ENCODE measurements around the gene TAS2R1. TPM values are rescaled to one million over a fixed set of nuclear protein-coding genes. Genes with fewer than 3 reads are reported as not detected.

The TAS2R1 gene
- total RNA-seq, 1 experiment from 2014 or later = not detected

- no peak for DNase-seq (ENCODE audit: unreplicated experiment)
- ChIA-PET POLR2A (no interaction called here), CTCF (no interaction called here)
- intact Hi-C loops (cut with micrococcal nuclease) = no loop called here
- Mint-ChIP-seq H3K4me3 (ENCODE audit: unreplicated experiment) (no peak overlapping the region), H3K27me3 (ENCODE audit: insufficient read depth, unreplicated experiment) (peaks cover 11% of the 10 kb centered on the region), H3K36me3 (ENCODE audit: insufficient read depth, unreplicated experiment) (no peaks in the 10 kb centered on the region), H3K9me3 (ENCODE audit: unreplicated experiment) (no peaks in the 10 kb centered on the region), H3K27ac (ENCODE audit: low read depth, unreplicated experiment) (no peak overlapping the region), H3K4me1 (ENCODE audit: insufficient read depth, unreplicated experiment) (no peaks in the 10 kb centered on the region)
- BruUV-seq (replicated peaks) = no TSS peak
- no peak for TF ChIP-seq CTCF (IDR thresholded peaks at IDR 0.05; ENCODE audit: unreplicated experiment)
Measured at GRCh38 chr5:9661316-9662015, 31.3 kb upstream of the TAS2R1 start.

DNA sequence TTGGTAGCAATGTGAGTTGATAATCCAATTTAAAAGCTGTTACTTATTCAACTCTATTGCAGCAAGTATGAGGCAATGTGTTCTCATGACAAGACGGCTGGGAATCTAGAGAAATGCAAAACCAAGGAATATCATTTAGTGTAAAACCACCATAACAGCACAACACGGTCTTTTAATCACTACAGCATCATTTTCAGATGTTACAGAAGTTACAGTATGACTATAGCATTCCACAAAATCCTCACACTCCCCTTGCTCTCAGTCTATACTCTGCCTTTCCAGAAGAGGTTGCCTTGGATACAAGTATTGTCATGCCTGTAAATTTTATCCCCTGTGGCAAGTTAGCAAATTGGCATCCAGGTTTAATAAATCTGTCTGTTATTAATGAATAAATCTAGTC, 28.6 kb upstream of the TAS2R1 start:
- ChIA-PET POLR2A (no interaction called here), CTCF (interaction anchor here (0.5 to 0.7 kb wide), 2 partner anchors 192 to 776 kb away, joined by 3 read pairs; no protein-coding TSS in a partner anchor)
- no peak overlapping the region for H3K27ac Mint-ChIP-seq (ENCODE audit: low read depth, unreplicated experiment)
- no peak for DNase-seq (ENCODE audit: unreplicated experiment)
- intact Hi-C loops (cut with micrococcal nuclease) = no loop called here
- no TSS peak for BruUV-seq (replicated peaks)
- H3K27me3 Mint-ChIP-seq (ENCODE audit: insufficient read depth, unreplicated experiment) = peaks cover 2% of the 10 kb centered on the region
- H3K9me3 Mint-ChIP-seq (ENCODE audit: unreplicated experiment) = no peaks in the 10 kb centered on the region
- no peak for TF ChIP-seq CTCF (IDR thresholded peaks at IDR 0.05; ENCODE audit: unreplicated experiment)
- H3K36me3 Mint-ChIP-seq (ENCODE audit: insufficient read depth, unreplicated experiment) = no peaks in the 10 kb centered on the region
- H3K4me1 Mint-ChIP-seq (ENCODE audit: insufficient read depth, unreplicated experiment) = no peaks in the 10 kb centered on the region
- no peak overlapping the region for H3K4me3 Mint-ChIP-seq (ENCODE audit: unreplicated experiment)

GRCh38 chr5:9657819-9658218, 27.7 kb upstream of the TAS2R1 start:
- H3K27me3 Mint-ChIP-seq (ENCODE audit: insufficient read depth, unreplicated experiment) = no peaks in the 10 kb centered on the region
- BruUV-seq (replicated peaks) = no TSS peak
- no peak for DNase-seq (ENCODE audit: unreplicated experiment)
- no peak overlapping the region for H3K4me3 Mint-ChIP-seq (ENCODE audit: unreplicated experiment)
- intact Hi-C loops (cut with micrococcal nuclease) = no loop called here
- POLR2A ChIA-PET = no interaction called here
- no peak overlapping the region for H3K27ac Mint-ChIP-seq (ENCODE audit: low read depth, unreplicated experiment)
- no peak for TF ChIP-seq CTCF (IDR thresholded peaks at IDR 0.05; ENCODE audit: unreplicated experiment)
- H3K9me3 Mint-ChIP-seq (ENCODE audit: unreplicated experiment) = no peaks in the 10 kb centered on the region
- H3K4me1 Mint-ChIP-seq (ENCODE audit: insufficient read depth, unreplicated experiment) = no peaks in the 10 kb centered on the region
- H3K36me3 Mint-ChIP-seq (ENCODE audit: insufficient read depth, unreplicated experiment) = no peaks in the 10 kb centered on the region
- CTCF ChIA-PET = no interaction called here

- POLR2A ChIA-PET = no interaction called here
- BruUV-seq (replicated peaks) = no TSS peak
- DNase-seq (ENCODE audit: unreplicated experiment) = no peak
- Mint-ChIP-seq H3K9me3 (ENCODE audit: unreplicated experiment) (no peaks in the 10 kb centered on the region), H3K27me3 (ENCODE audit: insufficient read depth, unreplicated experiment) (no peaks in the 10 kb centered on the region), H3K4me1 (ENCODE audit: insufficient read depth, unreplicated experiment) (no peaks in the 10 kb centered on the region), H3K4me3 (ENCODE audit: unreplicated experiment) (no peak overlapping the region), H3K36me3 (ENCODE audit: insufficient read depth, unreplicated experiment) (no peaks in the 10 kb centered on the region), H3K27ac (ENCODE audit: low read depth, unreplicated experiment) (no peak overlapping the region)
- intact Hi-C loops (cut with micrococcal nuclease) = no loop called here
- no peak for TF ChIP-seq CTCF (IDR thresholded peaks at IDR 0.05; ENCODE audit: unreplicated experiment)
- CTCF ChIA-PET = no interaction called here
Measured at GRCh38 chr5:9655641-9656040, 25.5 kb upstream of the TAS2R1 start.

All from MCF 10A (cell line).